KMS-11 (cell line): ENCODE results near the gene IFNLR1.

Source experiments
- H2AFZ ChIP-seq: fragments of 200-600 bp; sonication (generic); 2 replicates; pipeline ENCODE4 v1.6.1; 2016; ENCODE audit warnings: antibody characterized with exemption, mixed run types, low read depth
- H3K27ac ChIP-seq: fragments of 200-600 bp; sonication (generic); 2 replicates; pipeline ENCODE4 v1.6.1; 2016; ENCODE audit warnings: mild to moderate bottlenecking, mixed run types
- H3K27me3 ChIP-seq: fragments of 200-600 bp; sonication (generic); 2 replicates; pipeline ENCODE4 v1.6.1; 2017; ENCODE audit warnings: mild to moderate bottlenecking, low read depth, mixed run types, moderate library complexity; ENCODE audit not compliant: insufficient read depth
- H3K36me3 ChIP-seq: fragments of 200-600 bp; sonication (generic); 2 replicates; pipeline ENCODE4 v1.6.1; 2017; ENCODE audit warnings: mild to moderate bottlenecking, mixed run types; ENCODE audit not compliant: insufficient read depth
- H3K4me1 ChIP-seq: fragments of 200-600 bp; sonication (generic); 2 replicates; pipeline ENCODE4 v1.6.1; 2016; ENCODE audit warnings: mild to moderate bottlenecking, low read depth, mixed run types; ENCODE audit not compliant: poor library complexity, severe bottlenecking
- H3K4me2 ChIP-seq: fragments of 200-600 bp; sonication (generic); 2 replicates; pipeline ENCODE4 v1.7.0; 2016; ENCODE audit warnings: mild to moderate bottlenecking, mixed run types
- H3K4me3 ChIP-seq: fragments of 200-600 bp; sonication (generic); IDR thresholded peaks from 2 replicates; pipeline ENCODE4 v1.6.1; 2017; ENCODE audit warnings: low read depth, low read length, mixed read lengths; ENCODE audit not compliant: insufficient read depth
- H3K79me2 ChIP-seq: fragments of 200-600 bp; sonication (generic); 2 replicates; pipeline ENCODE4 v1.6.1; 2016; ENCODE audit warnings: low read depth, mixed run types; ENCODE audit not compliant: insufficient read depth
- H3K9ac ChIP-seq: fragments of 200-600 bp; sonication (generic); 2 replicates; pipeline ENCODE4 v1.6.1; 2016; ENCODE audit warnings: mild to moderate bottlenecking, mixed run types
- H4K20me1 ChIP-seq: fragments of 200-600 bp; sonication (generic); 2 replicates; pipeline ENCODE4 v1.6.1; 2016; ENCODE audit warnings: mild to moderate bottlenecking, mixed run types; ENCODE audit not compliant: insufficient read depth
- TF ChIP-seq, protein P1 (sequence below): fragments of 200-600 bp; sonication (generic); conservative IDR thresholded peaks from 2 replicates; pipeline ENCODE4 v1.6.1; 2017; ENCODE audit warnings: low read depth, mild to moderate bottlenecking, antibody characterized with exemption, low read length, moderate library complexity, mixed read lengths

The IFNLR1 gene

DNA sequence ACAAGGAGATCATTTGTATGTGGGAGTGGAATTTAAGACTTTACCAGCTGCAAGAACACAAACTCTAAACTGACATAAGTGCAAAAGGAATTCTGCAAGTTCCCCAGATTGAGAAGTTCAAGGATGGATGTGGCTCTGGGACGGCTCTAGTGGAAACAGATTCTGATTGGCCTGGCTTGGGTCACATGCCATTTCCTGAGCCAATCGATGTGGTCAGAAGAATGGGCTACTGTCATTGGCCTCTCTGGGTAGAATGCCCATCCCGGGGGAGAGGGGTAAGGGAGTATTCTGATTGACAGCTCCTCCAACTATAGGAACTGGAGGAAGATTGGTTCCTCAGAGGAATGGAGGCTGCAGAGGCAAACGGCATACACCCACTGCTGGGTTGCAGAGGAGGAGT, 6.0 kb upstream of the IFNLR1 start:
- peak overlapping the region; percentile 94; the same call in 1 of the 2 replicates for H3K27ac ChIP-seq
- no peaks in the 10 kb centered on the region for H4K20me1 ChIP-seq
- H3K27me3 ChIP-seq: no peaks in the 10 kb centered on the region
- no peak overlapping the region for H2AFZ ChIP-seq
- no peak overlapping the region for H3K4me3 ChIP-seq
- H3K9ac ChIP-seq: 0 out of 2 replicates have a peak overlapping the region, but pooled peaks have one; percentile 62
- TF ChIP-seq, protein P1, sequence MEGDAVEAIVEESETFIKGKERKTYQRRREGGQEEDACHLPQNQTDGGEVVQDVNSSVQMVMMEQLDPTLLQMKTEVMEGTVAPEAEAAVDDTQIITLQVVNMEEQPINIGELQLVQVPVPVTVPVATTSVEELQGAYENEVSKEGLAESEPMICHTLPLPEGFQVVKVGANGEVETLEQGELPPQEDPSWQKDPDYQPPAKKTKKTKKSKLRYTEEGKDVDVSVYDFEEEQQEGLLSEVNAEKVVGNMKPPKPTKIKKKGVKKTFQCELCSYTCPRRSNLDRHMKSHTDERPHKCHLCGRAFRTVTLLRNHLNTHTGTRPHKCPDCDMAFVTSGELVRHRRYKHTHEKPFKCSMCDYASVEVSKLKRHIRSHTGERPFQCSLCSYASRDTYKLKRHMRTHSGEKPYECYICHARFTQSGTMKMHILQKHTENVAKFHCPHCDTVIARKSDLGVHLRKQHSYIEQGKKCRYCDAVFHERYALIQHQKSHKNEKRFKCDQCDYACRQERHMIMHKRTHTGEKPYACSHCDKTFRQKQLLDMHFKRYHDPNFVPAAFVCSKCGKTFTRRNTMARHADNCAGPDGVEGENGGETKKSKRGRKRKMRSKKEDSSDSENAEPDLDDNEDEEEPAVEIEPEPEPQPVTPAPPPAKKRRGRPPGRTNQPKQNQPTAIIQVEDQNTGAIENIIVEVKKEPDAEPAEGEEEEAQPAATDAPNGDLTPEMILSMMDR: no peak
- H3K36me3 ChIP-seq: no peaks in the 10 kb centered on the region
- peaks cover 54% of the 10 kb centered on the region for H3K4me1 ChIP-seq
- peak overlapping the region; percentile 42; the same call in 1 of the 2 replicates for H3K4me2 ChIP-seq
- no peaks in the 10 kb centered on the region for H3K79me2 ChIP-seq

DNA sequence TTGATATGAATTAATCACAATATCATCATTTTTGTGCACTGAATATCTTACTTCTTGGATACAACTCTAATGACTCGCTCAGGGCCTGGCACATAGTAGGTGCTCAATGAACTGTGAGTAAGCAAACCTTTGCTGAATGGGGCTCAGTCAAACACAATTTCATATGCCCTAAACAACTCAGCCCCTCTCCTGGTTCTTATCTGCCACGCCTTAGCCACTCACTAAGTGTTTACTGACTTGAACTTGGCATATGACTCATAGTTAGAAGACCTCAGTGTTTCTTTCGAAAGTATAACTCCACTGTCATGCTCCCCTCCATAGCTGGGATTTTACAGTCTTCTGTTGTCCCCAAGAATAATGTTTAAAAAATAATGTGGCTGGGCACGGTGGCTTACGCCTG, 4.8 kb upstream of the IFNLR1 start:
- Histone ChIP-seq H3K27me3 (no peaks in the 10 kb centered on the region), H3K36me3 (no peaks in the 10 kb centered on the region), H3K9ac (peak overlapping the region; percentile 62; the same call in 1 of the 2 replicates), H3K4me3 (no peak overlapping the region), H3K4me2 (peak overlapping the region; percentile 94), H4K20me1 (no peaks in the 10 kb centered on the region), H3K27ac (peak overlapping the region; percentile 94), H3K79me2 (no peaks in the 10 kb centered on the region), H2AFZ (no peak overlapping the region; the same call in 1 of the 2 replicates), H3K4me1 (peaks cover 50% of the 10 kb centered on the region)
- TF ChIP-seq, protein P1: no peak

DNA sequence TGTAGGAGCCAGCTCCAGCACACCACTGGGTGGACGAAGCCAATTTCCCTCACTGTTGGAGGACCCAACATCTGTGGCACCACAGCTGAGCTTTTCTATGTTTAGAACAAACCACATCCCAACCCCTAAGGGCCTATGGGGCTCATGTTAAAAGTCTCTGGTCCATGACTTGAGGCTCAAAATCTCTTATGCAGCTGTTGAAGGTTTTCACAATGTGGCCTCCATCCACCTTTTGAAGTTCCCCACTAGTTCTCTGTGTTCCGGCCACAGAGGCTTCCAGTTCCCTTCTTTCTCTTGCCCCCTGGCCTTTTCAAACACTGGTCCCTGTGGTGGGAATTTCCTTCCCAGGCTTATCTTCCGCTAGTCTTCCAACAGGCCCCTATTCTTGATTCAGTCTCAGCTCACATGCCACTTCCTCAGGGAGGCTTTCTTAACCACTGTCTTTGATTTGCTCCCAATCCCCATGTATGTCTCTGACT, 3.9 kb upstream of the IFNLR1 start:
- TF ChIP-seq, protein P1: no peak
- Histone ChIP-seq H3K27ac (peak overlapping the region; percentile 94), H3K4me1 (peaks cover 57% of the 10 kb centered on the region), H4K20me1 (no peaks in the 10 kb centered on the region), H3K27me3 (no peaks in the 10 kb centered on the region), H3K36me3 (no peaks in the 10 kb centered on the region), H2AFZ (peak overlapping the region; percentile 11; the same call in 1 of the 2 replicates), H3K9ac (peak overlapping the region; percentile 62; the same call in 1 of the 2 replicates), H3K4me3 (no peak overlapping the region), H3K79me2 (no peaks in the 10 kb centered on the region; the same call in 1 of the 2 replicates), H3K4me2 (peak overlapping the region; percentile 94)

DNA sequence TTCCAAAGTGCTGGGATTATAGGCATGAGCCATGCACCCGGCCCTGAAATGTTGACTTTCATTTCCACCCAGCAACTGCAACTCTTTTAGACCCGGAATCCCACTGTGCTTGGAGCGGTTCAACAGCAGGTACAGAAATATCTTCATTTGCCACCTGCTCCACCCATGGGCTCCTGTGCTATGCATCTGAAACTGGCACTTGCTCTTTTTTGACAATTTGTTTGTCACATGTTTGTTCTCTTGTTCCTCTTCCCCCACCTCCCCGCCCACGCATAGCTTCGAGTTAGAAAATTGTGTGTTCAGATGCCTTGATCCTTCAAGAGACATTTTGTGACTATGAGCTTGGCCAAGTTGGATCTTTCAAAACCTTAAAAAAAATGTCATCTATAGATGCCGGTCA, 2.4 kb upstream of the IFNLR1 start:
- Histone ChIP-seq H2AFZ (peak overlapping the region; percentile 18; the same call in 1 of the 2 replicates), H3K36me3 (no peaks in the 10 kb centered on the region), H3K27ac (peak overlapping the region; percentile 94), H3K4me1 (peaks cover 65% of the 10 kb centered on the region), H3K4me3 (no peak overlapping the region), H3K4me2 (peak overlapping the region; percentile 94), H4K20me1 (no peaks in the 10 kb centered on the region), H3K79me2 (peaks cover 10% of the 10 kb centered on the region; the same call in 1 of the 2 replicates), H3K9ac (peak overlapping the region; percentile 62), H3K27me3 (no peaks in the 10 kb centered on the region)
- TF ChIP-seq, protein P1: no peak
